Coronary artery (tissue), 2 donors: ENCODE results near the gene PHF2.

Experiments used
- DNase-seq: peaks from one replicate; pipeline ENCODE4 v3.0.0-alpha.2; 2017; ENCODE audit warnings: low spot score
- H3K27ac ChIP-seq, 2 donors: fragments of 200-600 bp; sonication (generic); one replicate each; pipeline ENCODE4 v1.5.1; 2016 to 2019
- H3K4me3 ChIP-seq: fragments of 200-600 bp; sonication (generic); 2 replicates; pipeline ENCODE4 v1.5.1; 2016; ENCODE audit warnings: mild to moderate bottlenecking, moderate library complexity
- TF ChIP-seq, protein P1 (sequence below): fragments of 200-600 bp; sonication (generic); IDR thresholded peaks from one replicate; pipeline ENCODE4 v1.5.1; 2019; ENCODE audit warnings: antibody characterized with exemption

Gene PHF2

DNA sequence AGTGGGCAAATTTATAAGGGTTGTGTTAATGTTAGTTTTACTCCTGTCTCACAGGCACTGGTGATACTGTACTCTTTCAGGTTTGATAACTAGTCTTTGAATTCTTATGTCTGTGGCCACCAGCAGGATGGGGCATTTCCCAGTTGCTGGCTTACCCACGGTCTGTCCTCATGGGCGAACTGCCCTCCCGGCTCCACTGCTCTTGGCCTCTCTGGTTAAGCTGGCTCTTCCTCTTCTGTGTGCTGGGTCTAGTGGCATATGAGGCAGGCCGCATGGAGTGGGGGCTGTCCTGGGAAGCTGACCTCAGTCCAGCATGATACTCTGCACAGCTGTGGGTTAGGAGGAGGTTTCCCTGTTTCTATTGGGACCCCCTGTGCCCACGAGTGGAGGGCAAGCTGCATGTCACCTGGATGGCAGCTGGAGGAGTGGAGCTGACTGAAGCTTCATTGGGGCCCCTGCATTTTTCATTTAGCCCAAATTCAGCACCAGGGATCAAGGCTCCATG is 19.5 kb downstream of the PHF2 start:
- H3K27ac ChIP-seq, result no peak overlapping the region
- DNase-seq, result peak; percentile 29
- no peak overlapping the region for H3K4me3 ChIP-seq
- TF ChIP-seq, protein P1, sequence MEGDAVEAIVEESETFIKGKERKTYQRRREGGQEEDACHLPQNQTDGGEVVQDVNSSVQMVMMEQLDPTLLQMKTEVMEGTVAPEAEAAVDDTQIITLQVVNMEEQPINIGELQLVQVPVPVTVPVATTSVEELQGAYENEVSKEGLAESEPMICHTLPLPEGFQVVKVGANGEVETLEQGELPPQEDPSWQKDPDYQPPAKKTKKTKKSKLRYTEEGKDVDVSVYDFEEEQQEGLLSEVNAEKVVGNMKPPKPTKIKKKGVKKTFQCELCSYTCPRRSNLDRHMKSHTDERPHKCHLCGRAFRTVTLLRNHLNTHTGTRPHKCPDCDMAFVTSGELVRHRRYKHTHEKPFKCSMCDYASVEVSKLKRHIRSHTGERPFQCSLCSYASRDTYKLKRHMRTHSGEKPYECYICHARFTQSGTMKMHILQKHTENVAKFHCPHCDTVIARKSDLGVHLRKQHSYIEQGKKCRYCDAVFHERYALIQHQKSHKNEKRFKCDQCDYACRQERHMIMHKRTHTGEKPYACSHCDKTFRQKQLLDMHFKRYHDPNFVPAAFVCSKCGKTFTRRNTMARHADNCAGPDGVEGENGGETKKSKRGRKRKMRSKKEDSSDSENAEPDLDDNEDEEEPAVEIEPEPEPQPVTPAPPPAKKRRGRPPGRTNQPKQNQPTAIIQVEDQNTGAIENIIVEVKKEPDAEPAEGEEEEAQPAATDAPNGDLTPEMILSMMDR, result no peak

DNA sequence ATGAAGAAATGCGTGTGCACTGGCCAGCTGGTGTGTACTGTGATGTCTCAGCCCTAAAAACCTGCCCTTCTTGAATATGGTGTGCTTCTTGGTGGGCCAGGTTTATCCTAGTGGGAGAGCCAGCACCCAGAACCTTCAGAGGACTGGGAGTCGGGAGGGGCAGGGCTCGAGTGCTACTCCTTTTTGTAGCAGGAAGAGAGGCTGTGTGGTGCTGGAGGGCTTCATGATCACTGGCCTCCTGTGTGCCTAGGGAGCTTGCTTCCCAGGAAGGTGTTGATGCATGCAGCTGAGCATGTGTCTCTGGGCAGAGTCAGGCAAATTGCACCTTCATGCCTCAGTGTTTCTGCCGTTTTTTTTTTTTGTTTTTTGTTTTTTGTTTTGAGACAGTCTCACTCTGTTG is 20.0 kb downstream of the PHF2 start:
- TF ChIP-seq, protein P1, result no peak
- no peak for DNase-seq

DNA sequence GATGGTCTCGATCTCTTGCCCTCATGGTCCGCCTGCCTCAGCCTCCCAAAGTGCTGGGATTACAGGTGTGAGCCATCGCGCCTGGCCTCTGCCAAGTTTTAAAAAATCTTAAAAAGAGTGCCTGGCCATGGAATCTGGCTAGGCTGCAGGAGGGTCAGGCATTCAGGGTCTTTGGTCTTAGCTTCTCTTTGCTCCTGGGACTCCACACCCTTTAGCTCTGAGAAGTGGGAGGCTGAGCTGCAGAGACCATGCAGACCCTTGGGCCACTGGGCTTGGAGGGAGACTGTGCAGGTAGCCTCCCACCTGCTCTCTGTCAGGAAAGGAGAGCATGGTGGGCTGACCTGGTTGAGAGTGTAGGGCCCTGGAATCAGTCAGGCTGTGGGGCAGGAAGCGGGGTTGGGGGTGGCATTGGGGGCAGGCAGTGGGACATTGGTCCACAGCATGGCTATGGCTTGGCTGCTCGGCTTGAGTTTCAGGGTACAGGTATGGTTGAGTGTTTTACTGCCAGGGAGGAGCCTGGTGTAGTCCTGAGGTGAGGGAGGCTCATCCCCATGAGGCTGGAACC is 20.8 kb downstream of the PHF2 start:
- peak; percentile 49 for DNase-seq
- TF ChIP-seq, protein P1, result no peak
- no peak overlapping the region for H3K27ac ChIP-seq
- no peak overlapping the region for H3K4me3 ChIP-seq

More for the DNA sequence above, 20.0 kb downstream of the PHF2 start:
- H3K4me3 ChIP-seq, result no peak overlapping the region
- H3K27ac ChIP-seq, result no peak overlapping the region

DNA sequence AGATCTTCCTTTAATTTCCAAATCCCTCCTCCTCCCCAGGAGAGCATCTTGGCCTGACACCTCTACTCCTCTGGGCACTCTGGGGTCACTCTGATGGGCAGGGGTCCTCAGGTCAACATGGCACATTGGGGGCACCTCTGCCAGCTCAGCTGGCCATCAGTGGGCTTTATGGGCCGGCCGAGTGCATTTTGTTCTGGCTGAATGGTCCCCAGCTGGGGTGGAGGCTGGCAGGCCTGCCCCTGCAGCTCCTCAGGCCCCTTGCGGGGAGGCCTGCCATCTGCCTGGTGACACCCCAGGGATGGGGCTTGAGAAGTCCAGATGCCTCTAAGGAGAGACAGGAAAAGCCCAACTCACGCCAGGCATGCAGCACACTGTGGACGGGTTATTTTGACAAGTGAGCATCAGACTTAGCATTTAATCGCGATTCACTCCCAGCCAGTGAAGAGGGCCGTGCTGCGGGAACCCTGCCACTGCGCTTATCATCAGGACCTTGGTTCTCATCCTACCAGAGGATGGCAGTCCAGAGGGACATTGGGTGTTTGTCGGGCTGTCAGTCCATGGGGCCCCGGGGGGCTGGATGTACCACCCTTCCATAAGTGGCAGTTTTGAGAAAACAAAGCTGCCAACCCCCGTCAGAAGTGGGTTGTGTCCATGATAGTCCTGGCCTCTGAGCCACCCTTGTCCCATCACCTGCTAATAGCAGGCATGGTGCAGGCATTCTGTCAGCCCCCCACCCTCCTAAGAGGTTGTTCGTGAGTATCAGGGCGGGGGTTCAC is 21.7 kb downstream of the PHF2 start:
- DNase-seq, result peak; percentile 62
- peak overlapping the region in 1 of 2 donors; percentile 15 for H3K27ac ChIP-seq
- TF ChIP-seq, protein P1, result no peak
- H3K4me3 ChIP-seq, result no peak overlapping the region

DNA sequence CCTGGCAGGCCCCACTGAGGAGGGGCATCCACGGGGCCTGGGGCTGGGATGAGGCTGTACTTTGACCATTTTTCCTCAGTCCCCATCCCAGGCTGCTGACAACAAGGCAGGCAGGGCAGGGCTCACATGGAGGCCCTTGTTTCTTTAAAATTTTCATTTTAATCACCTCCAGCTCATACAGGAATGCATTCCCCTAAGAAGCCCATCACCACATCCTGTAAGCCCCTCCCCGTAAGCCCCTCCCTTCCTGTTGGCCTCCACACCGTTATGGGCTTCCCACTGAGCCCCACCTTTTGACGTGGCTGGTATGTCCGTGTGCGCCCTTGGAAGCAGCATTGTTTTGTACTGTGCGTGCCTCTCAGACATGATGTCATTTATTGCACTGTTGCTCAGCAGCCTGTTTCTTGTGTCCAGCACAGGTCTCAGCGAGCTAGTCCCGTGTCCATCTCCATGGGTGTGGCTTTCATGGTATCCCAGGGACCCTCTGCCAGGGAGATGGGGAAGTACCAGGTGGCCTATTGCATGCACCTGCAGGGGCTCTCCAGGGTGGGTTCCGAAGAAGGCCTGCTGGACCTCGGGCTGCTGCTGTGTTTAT is 22.4 kb downstream of the PHF2 start:
- peak overlapping the region in 1 of 2 donors; percentile 15 for H3K27ac ChIP-seq
- TF ChIP-seq, protein P1, result no peak
- peak; percentile 68 for DNase-seq

DNA sequence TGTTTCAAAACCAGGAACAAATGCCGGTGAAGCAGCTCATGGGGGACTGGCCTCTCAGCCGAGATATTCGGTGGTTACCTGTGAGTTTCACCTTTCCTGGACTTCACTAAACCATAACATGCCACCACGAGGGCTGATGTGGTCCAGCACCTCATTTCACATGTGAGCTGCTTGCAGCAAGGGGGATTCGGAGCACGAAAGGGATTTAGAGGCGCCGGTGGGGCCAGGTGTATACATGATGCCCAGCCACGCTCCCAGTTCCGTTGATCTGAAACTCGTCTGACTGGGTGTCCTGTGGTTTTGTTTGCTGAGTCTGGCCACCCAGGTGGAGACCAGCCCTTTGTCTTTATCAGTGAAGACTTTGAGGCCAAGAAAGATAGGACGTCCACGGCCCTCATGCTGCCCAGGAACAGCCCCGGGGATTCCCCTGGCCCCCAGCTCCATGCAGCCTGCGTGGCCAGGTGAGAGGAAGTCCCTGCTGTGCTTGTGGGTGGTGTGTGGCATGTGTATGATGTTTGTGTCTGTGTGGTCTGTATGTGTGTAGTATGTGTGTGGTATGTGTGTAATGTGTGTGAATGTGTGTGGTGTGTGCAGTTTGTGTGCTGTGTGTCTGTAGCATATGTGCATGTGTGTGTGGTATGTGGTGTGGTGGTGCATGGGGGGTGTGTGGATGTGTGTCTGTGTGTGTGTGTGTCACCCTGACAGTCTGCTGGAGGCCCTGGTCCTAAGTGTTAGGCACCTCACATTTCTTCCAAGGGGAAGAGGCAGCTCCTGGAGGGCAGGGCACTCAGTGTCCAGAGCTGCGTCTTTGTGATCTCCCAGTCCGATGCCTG is 23.4 kb downstream of the PHF2 start:
- peak; percentile 55 for DNase-seq
- TF ChIP-seq, protein P1, result no peak

More for the DNA sequence above, 22.4 kb downstream of the PHF2 start:
- no peak overlapping the region for H3K4me3 ChIP-seq

More for the DNA sequence above, 23.4 kb downstream of the PHF2 start:
- no peak overlapping the region for H3K27ac ChIP-seq
- H3K4me3 ChIP-seq, result no peak overlapping the region
